ENCODE results near the gene C16orf96. TPM values are rescaled to one million over a fixed set of nuclear protein-coding genes. Genes with fewer than 3 reads are reported as not detected.

C16orf96 gene
- polyA plus RNA-seq (2012; ENCODE audit: missing spikeins): not detected

- DNase-seq (ENCODE audit: insufficient read length) (no peak), FAIRE-seq (no peak)
- TF ChIP-seq POLR2AphosphoS5 (IDR thresholded peaks at IDR 0.05; ENCODE audit: low read depth, low read length): no peak
- no peak for TF ChIP-seq POLR2A (IDR thresholded peaks at IDR 0.05; ENCODE audit: low read depth, low read length)
- TF ChIP-seq TAF1 (IDR thresholded peaks at IDR 0.05; ENCODE audit: borderline replicate concordance, low read depth, low read length): no peak
These were observed at the start of gene C16orf96 for GRCh38 chr16:4556112-4556511. Gene C16orf96 (plus strand): TSS chr16:4556340. CDS start chr16:4556490, 150 bp downstream.

- no peak for DNase-seq (ENCODE audit: insufficient read length)
- peak; percentile 97 for FAIRE-seq
- TF ChIP-seq POLR2A (IDR thresholded peaks at IDR 0.05; ENCODE audit: low read depth, low read length) (no peak), POLR2AphosphoS5 (IDR thresholded peaks at IDR 0.05; ENCODE audit: low read depth, low read length) (no peak), TAF1 (IDR thresholded peaks at IDR 0.05; ENCODE audit: borderline replicate concordance, low read depth, low read length) (no peak)
These were observed 49.7 kb upstream of the C16orf96 start for GRCh38 chr16:4506450-4506849.

- DNase-seq (ENCODE audit: insufficient read length) (no peak), FAIRE-seq (no peak)
- TF ChIP-seq TAF1 (IDR thresholded peaks at IDR 0.05; ENCODE audit: borderline replicate concordance, low read depth, low read length) (no peak), POLR2A (IDR thresholded peaks at IDR 0.05; ENCODE audit: low read depth, low read length) (no peak), POLR2AphosphoS5 (IDR thresholded peaks at IDR 0.05; ENCODE audit: low read depth, low read length) (no peak)
These were observed 48.4 kb upstream of the C16orf96 start for GRCh38 chr16:4507588-4508345.

- no peak for TF ChIP-seq POLR2AphosphoS5 (IDR thresholded peaks at IDR 0.05; ENCODE audit: low read depth, low read length)
- no peak for TF ChIP-seq POLR2A (IDR thresholded peaks at IDR 0.05; ENCODE audit: low read depth, low read length)
- no peak for TF ChIP-seq TAF1 (IDR thresholded peaks at IDR 0.05; ENCODE audit: borderline replicate concordance, low read depth, low read length)
- FAIRE-seq: no peak
These were observed 47.3 kb upstream of the C16orf96 start for GRCh38 chr16:4508806-4509205.

GRCh38 chr16:4509420-4509819 lies 46.7 kb upstream of the C16orf96 start:
- TF ChIP-seq POLR2AphosphoS5 (IDR thresholded peaks at IDR 0.05; ENCODE audit: low read depth, low read length) (no peak), POLR2A (IDR thresholded peaks at IDR 0.05; ENCODE audit: low read depth, low read length) (no peak), TAF1 (IDR thresholded peaks at IDR 0.05; ENCODE audit: borderline replicate concordance, low read depth, low read length) (no peak)

More at GRCh38 chr16:4508806-4509205, 47.3 kb upstream of the C16orf96 start:
- DNase-seq (ENCODE audit: insufficient read length): no peak

GRCh38 chr16:4510131-4510530 lies 46.0 kb upstream of the C16orf96 start:
- DNase-seq (ENCODE audit: insufficient read length) (no peak), FAIRE-seq (no peak)
- TF ChIP-seq POLR2A (IDR thresholded peaks at IDR 0.05; ENCODE audit: low read depth, low read length): no peak

More at GRCh38 chr16:4509420-4509819, 46.7 kb upstream of the C16orf96 start:
- DNase-seq (ENCODE audit: insufficient read length) (no peak), FAIRE-seq (no peak)

- DNase-seq (ENCODE audit: insufficient read length) (no peak), FAIRE-seq (no peak)
- no peak for TF ChIP-seq TAF1 (IDR thresholded peaks at IDR 0.05; ENCODE audit: borderline replicate concordance, low read depth, low read length)
- TF ChIP-seq POLR2A (IDR thresholded peaks at IDR 0.05; ENCODE audit: low read depth, low read length): no peak
These were observed 45.3 kb upstream of the C16orf96 start for GRCh38 chr16:4510747-4511426.

GRCh38 chr16:4511441-4512082 lies 44.6 kb upstream of the C16orf96 start:
- DNase-seq (ENCODE audit: insufficient read length): no peak
- no peak for FAIRE-seq
- no peak for TF ChIP-seq POLR2A (IDR thresholded peaks at IDR 0.05; ENCODE audit: low read depth, low read length)
- TF ChIP-seq POLR2AphosphoS5 (IDR thresholded peaks at IDR 0.05; ENCODE audit: low read depth, low read length): peak; percentile 21; the same call in 1 of the 2 replicates
- no peak for TF ChIP-seq TAF1 (IDR thresholded peaks at IDR 0.05; ENCODE audit: borderline replicate concordance, low read depth, low read length)

GRCh38 chr16:4512473-4512872 lies 43.7 kb upstream of the C16orf96 start:
- DNase-seq (ENCODE audit: insufficient read length) (no peak), FAIRE-seq (no peak)
- TF ChIP-seq POLR2AphosphoS5 (IDR thresholded peaks at IDR 0.05; ENCODE audit: low read depth, low read length): no peak
- no peak for TF ChIP-seq TAF1 (IDR thresholded peaks at IDR 0.05; ENCODE audit: borderline replicate concordance, low read depth, low read length)
- no peak for TF ChIP-seq POLR2A (IDR thresholded peaks at IDR 0.05; ENCODE audit: low read depth, low read length)

GRCh38 chr16:4513086-4513860 lies 42.9 kb upstream of the C16orf96 start:
- FAIRE-seq (peak; percentile 9), DNase-seq (ENCODE audit: insufficient read length) (no peak)
- TF ChIP-seq TAF1 (IDR thresholded peaks at IDR 0.05; ENCODE audit: borderline replicate concordance, low read depth, low read length) (no peak), POLR2AphosphoS5 (IDR thresholded peaks at IDR 0.05; ENCODE audit: low read depth, low read length) (no peak), POLR2A (IDR thresholded peaks at IDR 0.05; ENCODE audit: low read depth, low read length) (no peak)

- FAIRE-seq (no peak), DNase-seq (ENCODE audit: insufficient read length) (no peak)
- TF ChIP-seq TAF1 (IDR thresholded peaks at IDR 0.05; ENCODE audit: borderline replicate concordance, low read depth, low read length) (no peak), POLR2AphosphoS5 (IDR thresholded peaks at IDR 0.05; ENCODE audit: low read depth, low read length) (no peak), POLR2A (IDR thresholded peaks at IDR 0.05; ENCODE audit: low read depth, low read length) (no peak)
These were observed 42.3 kb upstream of the C16orf96 start for GRCh38 chr16:4513881-4514280.

Data from GM12892 (cell line).